Panc1 (cell line): ENCODE data around the gene JDP2. TPM values are rescaled to one million over a fixed set of nuclear protein-coding genes. Genes with fewer than 3 reads are reported as not detected.

Experiments used
- ATAC-seq: fragments of 200-7000 bp; cut with Tn5 transposase; 2 replicates; pipeline ENCODE4 v1.9.1; 2020; ENCODE audit warnings: mild to moderate bottlenecking, moderate library complexity
- Bru-seq: library from RNA; stranded (reverse); fragments of 400-500 nt; gene quantifications from one replicate; lab custom pipeline; 2021; lab: Mats Ljungman, UMichigan
- BruChase-seq, 2 experiments: library from RNA; stranded (reverse); fragments of 400-500 nt; gene quantifications; one replicate each; lab custom pipeline; 2021; lab: Mats Ljungman, UMichigan
- BruUV-seq: library from RNA; stranded (reverse); fragments of 400-500 nt; replicated peaks from 2 replicates; lab custom pipeline; 2021; lab: Mats Ljungman, UMichigan
- CTCF ChIA-PET: fragments of 300-600 bp; sonication (Branson Sonifier 250); formaldehyde crosslinking; loops from one replicate; lab custom pipeline; 2022; ENCODE audit warnings: antibody characterized with exemption; lab: Charles Lee
- POLR2A ChIA-PET: fragments of 300-600 bp; sonication (Branson Sonifier 250); formaldehyde crosslinking; loops from one replicate; lab custom pipeline; 2022; ENCODE audit warnings: antibody characterized with exemption; lab: Charles Lee
- DNase-seq: peaks from one replicate; pipeline ENCODE4 v3.0.0-alpha.2; 2010; ENCODE audit warnings: low read depth, low spot score
- H3K27ac ChIP-seq: 2 replicates; pipeline ENCODE4 v1.5.1; 2011; ENCODE audit warnings: mild to moderate bottlenecking, low read length, inconsistent platforms
- H3K27me3 ChIP-seq: fragments of 200-500 bp; sonication (Bioruptor generic); 2 replicates; pipeline ENCODE4 v1.6.0; 2014; ENCODE audit warnings: low read length, inconsistent platforms; ENCODE audit not compliant: control insufficient read depth, insufficient read depth
- H3K36me3 ChIP-seq: fragments of 200-500 bp; sonication (Bioruptor generic); 2 replicates; pipeline ENCODE4 v1.5.1; 2014; ENCODE audit warnings: inconsistent platforms, mild to moderate bottlenecking, low read length, moderate library complexity; ENCODE audit not compliant: control insufficient read depth, insufficient read depth
- H3K4me1 ChIP-seq: 2 replicates; pipeline ENCODE4 v1.5.1; 2011; ENCODE audit warnings: inconsistent platforms, mild to moderate bottlenecking, low read length, moderate library complexity; ENCODE audit not compliant: control insufficient read depth, insufficient read depth
- H3K4me3 ChIP-seq, 2 experiments: 2 replicates each; pipeline ENCODE4 v1.5.1; 2011 to 2012; ENCODE audit warnings: low read depth in 2 of 2, low read length in 2 of 2, mild to moderate bottlenecking in 2 of 2, inconsistent platforms in 1 of 2, moderate library complexity in 1 of 2
- H3K9me3 ChIP-seq: fragments of 200-500 bp; sonication (Bioruptor generic); 2 replicates; pipeline ENCODE4 v1.5.1; 2014; ENCODE audit warnings: low read depth, mild to moderate bottlenecking, inconsistent platforms, low read length, moderate library complexity; ENCODE audit not compliant: control insufficient read depth, insufficient read depth
- CTCF ChIP-seq: fragments of 450-650 bp; IDR thresholded peaks from 2 replicates; pipeline ENCODE4 v1.5.1; 2017; ENCODE audit warnings: mild to moderate bottlenecking
- POLR2AphosphoS5 ChIP-seq: IDR thresholded peaks from 2 replicates; pipeline ENCODE4 v1.6.1; 2012; ENCODE audit warnings: mild to moderate bottlenecking, low read depth, low read length, moderate library complexity
- REST ChIP-seq, 2 experiments: IDR thresholded peaks; 2 replicates each; pipeline ENCODE4 v1.6.1; 2011 to 2012; ENCODE audit warnings: low read depth in 2 of 2, control low read depth in 1 of 2, low read length in 1 of 2, mild to moderate bottlenecking in 1 of 2, moderate library complexity in 1 of 2; ENCODE audit not compliant: insufficient read depth in 1 of 2
- SIN3A ChIP-seq: IDR thresholded peaks from 2 replicates; pipeline ENCODE4 v1.6.1; 2012; ENCODE audit warnings: low read depth, mild to moderate bottlenecking, low read length, moderate library complexity, borderline replicate concordance; ENCODE audit not compliant: insufficient read depth
- TCF7L2 ChIP-seq: IDR thresholded peaks from 2 replicates; pipeline ENCODE4 v1.6.1; 2011; ENCODE audit warnings: mild to moderate bottlenecking, low read depth, low read length, inconsistent platforms
- in situ Hi-C: cut with HindIII; loops from 2 replicates; pipeline ENCODE4 v1.10.0; 2016; ENCODE audit warnings: low sequenced_read_pairs, low pct_unique_long_range_greater_than_20kb
- intact Hi-C: fragments of 100-400 bp; cut with micrococcal nuclease; formaldehyde crosslinking; loops from one replicate; pipeline ENCODE4 v1.10.0; 2022; ENCODE audit not compliant: unreplicated experiment
- long read RNA-seq: library from polyadenylated mRNA; unstranded; transcript quantifications from one replicate; pipeline ENCODE4 v2.0.0, GENCODE V29; 2021; ENCODE audit not compliant: unreplicated experiment
- polyA plus RNA-seq: library from polyadenylated mRNA; unstranded; fragments of >200 nt; gene quantifications from one replicate; pipeline ENCODE4 v1.2.1, GENCODE V29; 2012; ENCODE audit warnings: missing spikeins; ENCODE audit not compliant: insufficient read length
- total RNA-seq: library from RNA; stranded (reverse); gene quantifications from one replicate; pipeline ENCODE4 v1.2.1, GENCODE V29; 2021; ENCODE audit not compliant: unreplicated experiment

Gene JDP2
- 17.5 TPM for total RNA-seq
- polyA plus RNA-seq, result 25.1 TPM
- Bru-seq, nascent RNA, result percentile 68 among the genes with signal in this experiment
- percentile 61 among the genes with signal in this experiment for BruChase-seq, experiment 1, labeled RNA remaining after a 2-hour chase
- percentile 59 among the genes with signal in this experiment for BruChase-seq, experiment 2, labeled RNA remaining after a 6-hour chase
- long read RNA-seq, full-length matches to known transcripts, result 23 of 38 reads
- long read RNA-seq, partial matches to known transcripts, result 0 of 38 reads
- long read RNA-seq, other reads (novel, unspliced or antisense), result 15 of 38 reads

- Histone ChIP-seq H3K4me1 (peaks cover 21% of the 10 kb centered on the region), H3K36me3 (no peaks in the 10 kb centered on the region), H3K4me3 (peak within 1 kb of the TSS; percentile 56 to 57), H3K27me3 (no peaks in the 10 kb centered on the region), H3K9me3 (no peaks in the 10 kb centered on the region), H3K27ac (peak within 1 kb of the TSS; percentile 63)
- in situ Hi-C loops (no loop called here), intact Hi-C loops (loop anchor here (10.0 kb wide), 1 partner anchor 123 kb away; no protein-coding TSS in a partner anchor)
- peak; percentile 85 for ATAC-seq
- no TSS peak for BruUV-seq
- DNase-seq, result no peak
- POLR2A ChIA-PET, result no interaction called here
- TF ChIP-seq SIN3A, result 0 out of 2 replicates have a peak, but pooled peaks have one; percentile 69
- no peak for TF ChIP-seq REST (IDR thresholded peaks at IDR 0.05; ENCODE audit: insufficient read depth in 1 of 2, low read depth in 2 of 2, low read length in 1 of 2)
- TF ChIP-seq CTCF, result no peak
- no peak for TF ChIP-seq TCF7L2
- no peak; the same call in 1 of the 2 replicates for TF ChIP-seq POLR2AphosphoS5
- CTCF ChIA-PET, result no interaction called here
Measured at GRCh38 chr14:75427482-75428229, at the start of gene JDP2. JDP2 (plus strand) TSS chr14:75428022; CDS start chr14:75437921, 9,899 bp downstream.

- H3K36me3 ChIP-seq, result no peaks in the 10 kb centered on the region
- CTCF ChIA-PET, result no interaction called here
- ATAC-seq (no peak), DNase-seq (no peak)
- no peak overlapping the region for H3K4me3 ChIP-seq
- intact Hi-C loops (no loop called here), in situ Hi-C loops (no loop called here)
- no peaks in the 10 kb centered on the region for H3K9me3 ChIP-seq
- TF ChIP-seq REST (IDR thresholded peaks at IDR 0.05; ENCODE audit: insufficient read depth in 1 of 2, low read depth in 2 of 2, low read length in 1 of 2) (no peak), TCF7L2 (no peak), CTCF (no peak), SIN3A (no peak), POLR2AphosphoS5 (no peak)
- H3K4me1 ChIP-seq, result no peaks in the 10 kb centered on the region
- no TSS peak for BruUV-seq
- POLR2A ChIA-PET, result no interaction called here
- H3K27me3 ChIP-seq, result peaks cover 5% of the 10 kb centered on the region
- H3K27ac ChIP-seq, result no peak overlapping the region
Measured at GRCh38 chr14:75379246-75379929, 48.4 kb upstream of the JDP2 start.
